8988T (cell line): ENCODE measurements around the gene IL33.
"Not testable (repeated sequence)": the region's sequence is repeated elsewhere in the genome, so short reads cannot be mapped to it uniquely, and the experiment has no call there.

Experiments used
- DNase-seq: peaks from one replicate; pipeline ENCODE4 v3.0.0; 2011

IL33 gene

GRCh38 chr9:6215562-6215961 lies at the start of gene IL33:
Gene IL33 (plus strand): TSS chr9:6215807. CDS start chr9:6241695, 25,888 bp downstream.
- no peak for DNase-seq

GRCh38 chr9:6171667-6172066 lies 43.9 kb upstream of the IL33 start:
- no peak for DNase-seq

GRCh38 chr9:6173914-6174313 lies 41.7 kb upstream of the IL33 start:
- no peak for DNase-seq

GRCh38 chr9:6182549-6183226 lies 32.9 kb upstream of the IL33 start:
- not testable (repeated sequence) for DNase-seq

GRCh38 chr9:6183227-6183551 lies 32.4 kb upstream of the IL33 start:
- no peak for DNase-seq

GRCh38 chr9:6183627-6184026 lies 32.0 kb upstream of the IL33 start:
- no peak for DNase-seq

GRCh38 chr9:6184749-6185645 lies 30.6 kb upstream of the IL33 start:
- no peak for DNase-seq

- no peak for DNase-seq
These were observed 28.9 kb upstream of the IL33 start for GRCh38 chr9:6186691-6187090.

- DNase-seq = no peak
These were observed 28.3 kb upstream of the IL33 start for GRCh38 chr9:6187272-6187671.

- no peak for DNase-seq
These were observed 27.1 kb upstream of the IL33 start for GRCh38 chr9:6188466-6188865.

GRCh38 chr9:6188906-6189305 lies 26.7 kb upstream of the IL33 start:
- no peak for DNase-seq

GRCh38 chr9:6194934-6195333 lies 20.7 kb upstream of the IL33 start:
- DNase-seq = no peak

- DNase-seq = no peak
These were observed 19.8 kb upstream of the IL33 start for GRCh38 chr9:6195714-6196360.

- DNase-seq = no peak
These were observed 18.3 kb upstream of the IL33 start for GRCh38 chr9:6197330-6197729.

GRCh38 chr9:6198251-6198650 lies 17.4 kb upstream of the IL33 start:
- DNase-seq = no peak

GRCh38 chr9:6199596-6199995 lies 16.0 kb upstream of the IL33 start:
- no peak for DNase-seq

- no peak for DNase-seq
These were observed 14.8 kb upstream of the IL33 start for GRCh38 chr9:6200761-6201160.

GRCh38 chr9:6209966-6210365 lies 5.6 kb upstream of the IL33 start:
- no peak for DNase-seq

- DNase-seq = no peak
These were observed 2.8 kb upstream of the IL33 start for GRCh38 chr9:6212722-6213375.

- DNase-seq = no peak
These were observed 1.2 kb upstream of the IL33 start for GRCh38 chr9:6214434-6214833.

- DNase-seq = no peak
These were observed 704 bp upstream of the IL33 start for GRCh38 chr9:6214903-6215302.

- DNase-seq = no peak
These were observed 395 bp downstream of the IL33 start for GRCh38 chr9:6216002-6216401.

GRCh38 chr9:6216951-6217350 lies 1.3 kb downstream of the IL33 start:
- no peak for DNase-seq
